ENCODE results near the gene SLC1A7.

Gene SLC1A7

DNA sequence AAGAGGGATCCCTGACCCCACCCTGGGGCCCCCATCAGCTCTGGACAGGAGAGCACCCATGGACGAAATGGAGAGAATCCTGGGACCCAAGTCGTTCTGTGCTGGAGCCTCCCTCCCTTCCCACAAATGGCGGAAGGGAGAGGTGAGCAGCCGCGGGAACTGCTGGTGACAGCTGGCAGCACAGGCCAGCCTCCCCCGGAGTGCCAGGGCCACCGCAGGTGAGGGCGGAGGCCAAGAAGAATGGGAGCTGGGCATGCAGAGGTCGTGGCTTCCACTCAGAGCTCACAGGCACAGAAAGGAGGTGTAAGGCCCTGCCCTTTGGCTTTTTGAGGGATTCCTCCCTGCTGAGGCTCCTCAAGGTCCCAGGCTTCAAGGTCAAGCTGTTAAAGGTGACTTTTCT, 24.6 kb downstream of the SLC1A7 start:
- ChIA-PET CTCF (interaction anchor here (0.6 kb wide), 1 partner anchor 656 kb away, joined by 9 read pairs; no protein-coding TSS in a partner anchor), POLR2A (ENCODE audit: low non-redundant PET) (no interaction called here)
- TF ChIP-seq, protein P1, sequence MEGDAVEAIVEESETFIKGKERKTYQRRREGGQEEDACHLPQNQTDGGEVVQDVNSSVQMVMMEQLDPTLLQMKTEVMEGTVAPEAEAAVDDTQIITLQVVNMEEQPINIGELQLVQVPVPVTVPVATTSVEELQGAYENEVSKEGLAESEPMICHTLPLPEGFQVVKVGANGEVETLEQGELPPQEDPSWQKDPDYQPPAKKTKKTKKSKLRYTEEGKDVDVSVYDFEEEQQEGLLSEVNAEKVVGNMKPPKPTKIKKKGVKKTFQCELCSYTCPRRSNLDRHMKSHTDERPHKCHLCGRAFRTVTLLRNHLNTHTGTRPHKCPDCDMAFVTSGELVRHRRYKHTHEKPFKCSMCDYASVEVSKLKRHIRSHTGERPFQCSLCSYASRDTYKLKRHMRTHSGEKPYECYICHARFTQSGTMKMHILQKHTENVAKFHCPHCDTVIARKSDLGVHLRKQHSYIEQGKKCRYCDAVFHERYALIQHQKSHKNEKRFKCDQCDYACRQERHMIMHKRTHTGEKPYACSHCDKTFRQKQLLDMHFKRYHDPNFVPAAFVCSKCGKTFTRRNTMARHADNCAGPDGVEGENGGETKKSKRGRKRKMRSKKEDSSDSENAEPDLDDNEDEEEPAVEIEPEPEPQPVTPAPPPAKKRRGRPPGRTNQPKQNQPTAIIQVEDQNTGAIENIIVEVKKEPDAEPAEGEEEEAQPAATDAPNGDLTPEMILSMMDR (conservative IDR thresholded peaks at IDR 0.05; ENCODE audit: low read depth) = no peak
- no peak overlapping the region for H3K27ac ChIP-seq
- no peak for DNase-seq (ENCODE audit: low spot score)

DNA sequence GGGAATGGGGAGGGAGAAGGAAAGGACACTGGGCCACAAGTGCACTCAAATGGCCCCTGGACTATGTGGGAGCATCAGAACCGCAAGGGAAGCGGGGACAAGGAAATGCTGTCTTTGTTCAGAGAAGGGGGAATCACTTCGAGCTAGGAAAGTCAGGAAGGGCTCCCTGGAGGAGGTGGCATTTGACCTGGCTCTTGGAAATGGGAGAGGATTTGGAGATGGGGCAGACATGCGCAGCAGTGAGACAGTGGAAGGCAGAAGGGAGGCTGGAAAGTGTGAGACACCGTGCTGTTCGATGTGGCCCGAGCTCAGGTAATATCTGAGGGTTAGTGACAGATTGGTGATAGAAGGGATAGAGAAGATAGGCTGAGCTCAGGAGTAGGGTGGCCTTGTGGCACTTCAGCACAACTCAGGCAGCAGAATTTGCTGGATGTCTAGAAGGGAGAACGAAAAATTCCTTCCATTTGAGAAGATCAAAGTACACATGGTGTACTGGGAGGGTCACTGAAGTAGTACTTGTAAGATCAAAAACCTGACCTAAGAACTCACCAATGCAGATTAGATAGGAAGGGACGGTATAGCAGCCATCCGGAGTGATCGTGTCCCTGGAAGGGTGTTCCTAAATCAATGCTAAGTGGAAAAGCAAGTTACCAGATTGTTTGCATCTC, 25.4 kb downstream of the SLC1A7 start:
- TF ChIP-seq, protein P1 (conservative IDR thresholded peaks at IDR 0.05; ENCODE audit: low read depth) = no peak
- H3K27ac ChIP-seq = no peak overlapping the region
- ChIA-PET POLR2A (ENCODE audit: low non-redundant PET) (no interaction called here), CTCF (no interaction called here)
- DNase-seq (ENCODE audit: low spot score) = no peak

DNA sequence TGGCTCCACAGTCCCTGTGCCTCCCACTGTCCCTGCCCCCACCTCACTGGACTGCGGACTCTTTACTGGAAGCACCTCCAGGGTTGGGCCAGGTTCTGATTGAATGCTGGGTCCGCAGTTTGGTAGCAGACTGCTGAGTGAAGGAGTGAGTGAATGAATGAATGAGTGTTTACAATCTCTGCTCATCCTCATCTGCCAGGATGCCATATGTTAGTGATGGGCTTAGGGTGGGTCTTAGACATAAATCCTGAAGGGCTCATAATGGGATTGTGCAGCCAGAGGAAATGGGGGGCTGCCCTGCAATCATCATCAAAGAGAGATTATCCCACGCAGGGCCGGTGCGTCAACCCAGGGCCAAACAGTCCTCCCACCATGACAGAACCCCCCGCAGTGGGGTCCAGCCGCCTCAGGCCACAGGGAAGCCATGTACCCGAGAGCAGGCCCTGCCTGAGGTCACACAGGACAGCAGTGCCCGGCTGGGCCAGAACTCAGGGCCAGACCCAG, 26.1 kb downstream of the SLC1A7 start:
- TF ChIP-seq, protein P1 (conservative IDR thresholded peaks at IDR 0.05; ENCODE audit: low read depth) = no peak
- ChIA-PET CTCF (no interaction called here), POLR2A (ENCODE audit: low non-redundant PET) (no interaction called here)
- no peak for DNase-seq (ENCODE audit: low spot score)
- H3K27ac ChIP-seq = no peak overlapping the region

GRCh38 chr1:53115403-53116306, 26.8 kb downstream of the SLC1A7 start:
- no peak overlapping the region for H3K27ac ChIP-seq
- DNase-seq (ENCODE audit: low spot score) = no peak
- ChIA-PET CTCF (no interaction called here), POLR2A (ENCODE audit: low non-redundant PET) (no interaction called here)
- TF ChIP-seq, protein P1 (conservative IDR thresholded peaks at IDR 0.05; ENCODE audit: low read depth) = no peak

GRCh38 chr1:53114581-53115400, 27.6 kb downstream of the SLC1A7 start:
- ChIA-PET CTCF (no interaction called here), POLR2A (ENCODE audit: low non-redundant PET) (no interaction called here)
- TF ChIP-seq, protein P1 (conservative IDR thresholded peaks at IDR 0.05; ENCODE audit: low read depth) = no peak
- H3K27ac ChIP-seq = no peak overlapping the region
- DNase-seq (ENCODE audit: low spot score) = no peak

GRCh38 chr1:53114090-53114489, 28.3 kb downstream of the SLC1A7 start:
- H3K27ac ChIP-seq = no peak overlapping the region
- TF ChIP-seq, protein P1 (conservative IDR thresholded peaks at IDR 0.05; ENCODE audit: low read depth) = no peak
- ChIA-PET POLR2A (ENCODE audit: low non-redundant PET) (no interaction called here), CTCF (no interaction called here)
- DNase-seq (ENCODE audit: low spot score) = no peak

All from RWPE1 (cell line).